HUDEP-2 (cell line): ENCODE data around the gene GSTM2.

Experiments used
- DNase-seq, 76 experiments: peaks; one replicate each; lab custom pipeline; 2025; ENCODE audit not compliant: unreplicated experiment in 76 of 76; lab: John Stamatoyannopoulos, UW

The GSTM2 gene

GRCh38 chr1:109667452-109668122, at the start of gene GSTM2:
GSTM2 (plus strand) TSS chr1:109668057; CDS start chr1:109668116, 59 bp downstream.
- DNase-seq, result peak in 68 of 76 experiments; percentile 8 to 90 (median 72)

GRCh38 chr1:109618661-109619575, 48.9 kb upstream of the GSTM2 start:
- DNase-seq, result peak in 2 of 76 experiments; percentile 32 to 63

- DNase-seq, result peak in 65 of 76 experiments; percentile 19 to 80 (median 57)
These were observed 48.1 kb upstream of the GSTM2 start, which contains the start of the genes AMPD2 and GNAT2 for GRCh38 chr1:109619576-109620400. AMPD2 (plus strand) TSS chr1:109619837; CDS start chr1:109621176, 1,339 bp downstream. GNAT2 (minus strand) TSS chr1:109619616; CDS start chr1:109612870, 6,746 bp downstream.

GRCh38 chr1:109620401-109620791, 47.5 kb upstream of the GSTM2 start:
- no peak for DNase-seq

GRCh38 chr1:109620841-109621286, 47.0 kb upstream of the GSTM2 start:
- peak in 73 of 76 experiments; percentile 11 to 90 (median 72) for DNase-seq

GRCh38 chr1:109621379-109622136, 46.3 kb upstream of the GSTM2 start:
- DNase-seq, result peak in 3 of 76 experiments; percentile 8 to 27 (median 17)

- no peak for DNase-seq
These were observed 45.5 kb upstream of the GSTM2 start for GRCh38 chr1:109622137-109622892.

- DNase-seq, result peak in 37 of 76 experiments; percentile 9 to 62 (median 33)
These were observed 45.0 kb upstream of the GSTM2 start for GRCh38 chr1:109622895-109623294.

GRCh38 chr1:109623601-109624161, 44.2 kb upstream of the GSTM2 start:
- peak in 41 of 76 experiments; percentile 13 to 70 (median 30) for DNase-seq

GRCh38 chr1:109624201-109625010, 43.5 kb upstream of the GSTM2 start:
- DNase-seq, result peak in 9 of 76 experiments; percentile 11 to 37 (median 21)

- DNase-seq, result no peak
These were observed 42.7 kb upstream of the GSTM2 start for GRCh38 chr1:109625176-109625575.

- no peak for DNase-seq
These were observed 42.0 kb upstream of the GSTM2 start for GRCh38 chr1:109625601-109626560.

- DNase-seq, result no peak
These were observed 41.0 kb upstream of the GSTM2 start for GRCh38 chr1:109626682-109627408.

- no peak for DNase-seq
These were observed 40.0 kb upstream of the GSTM2 start for GRCh38 chr1:109627692-109628399.
